GM12864 (cell line): ENCODE data around the gene SLC29A2.

Experiments used
- DNase-seq: peaks from one replicate; pipeline ENCODE4 v3.0.0-alpha.2; 2011; ENCODE audit warnings: low read depth
- H3K4me3 ChIP-seq: 2 replicates; pipeline ENCODE4 v1.5.1; 2011; ENCODE audit warnings: mild to moderate bottlenecking, low read depth, low read length, control low read depth
- TF ChIP-seq, protein P1 (sequence below): IDR thresholded peaks from 2 replicates; pipeline ENCODE4 v1.5.1; 2011; ENCODE audit warnings: low read depth, mild to moderate bottlenecking, moderate library complexity, low read length, control low read depth, inconsistent platforms; ENCODE audit errors: missing control alignments

Gene SLC29A2

DNA sequence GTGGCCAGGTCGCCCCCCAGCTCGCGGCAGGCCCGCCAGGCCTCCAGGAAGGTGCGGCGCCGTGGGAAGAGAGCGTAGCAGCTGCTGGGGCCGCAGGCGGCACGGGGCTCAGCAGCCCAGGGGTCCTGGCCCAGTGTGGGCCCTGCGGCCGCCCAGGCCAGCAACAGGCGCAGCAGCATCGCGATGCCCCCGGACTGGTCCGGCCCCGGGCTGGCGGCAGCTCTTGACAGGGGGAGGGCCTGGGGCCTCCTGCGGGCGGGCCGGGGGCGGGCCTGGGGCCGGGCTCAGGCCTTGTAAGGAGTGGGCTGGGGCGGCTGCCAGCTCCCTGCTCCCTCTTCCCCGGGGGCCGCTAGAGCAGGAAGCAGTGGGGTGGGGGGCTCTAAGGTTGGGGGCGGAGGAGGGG lies 54.7 kb downstream of the SLC29A2 start, which contains the start of gene CD248:
Gene CD248, minus strand, starts transcription at position 196 of the 403 bp plus-strand sequence. Its CDS starts 17 bp downstream, at position 179.
- no peak within 1 kb of the TSS for H3K4me3 ChIP-seq
- no peak for DNase-seq
- TF ChIP-seq, protein P1, sequence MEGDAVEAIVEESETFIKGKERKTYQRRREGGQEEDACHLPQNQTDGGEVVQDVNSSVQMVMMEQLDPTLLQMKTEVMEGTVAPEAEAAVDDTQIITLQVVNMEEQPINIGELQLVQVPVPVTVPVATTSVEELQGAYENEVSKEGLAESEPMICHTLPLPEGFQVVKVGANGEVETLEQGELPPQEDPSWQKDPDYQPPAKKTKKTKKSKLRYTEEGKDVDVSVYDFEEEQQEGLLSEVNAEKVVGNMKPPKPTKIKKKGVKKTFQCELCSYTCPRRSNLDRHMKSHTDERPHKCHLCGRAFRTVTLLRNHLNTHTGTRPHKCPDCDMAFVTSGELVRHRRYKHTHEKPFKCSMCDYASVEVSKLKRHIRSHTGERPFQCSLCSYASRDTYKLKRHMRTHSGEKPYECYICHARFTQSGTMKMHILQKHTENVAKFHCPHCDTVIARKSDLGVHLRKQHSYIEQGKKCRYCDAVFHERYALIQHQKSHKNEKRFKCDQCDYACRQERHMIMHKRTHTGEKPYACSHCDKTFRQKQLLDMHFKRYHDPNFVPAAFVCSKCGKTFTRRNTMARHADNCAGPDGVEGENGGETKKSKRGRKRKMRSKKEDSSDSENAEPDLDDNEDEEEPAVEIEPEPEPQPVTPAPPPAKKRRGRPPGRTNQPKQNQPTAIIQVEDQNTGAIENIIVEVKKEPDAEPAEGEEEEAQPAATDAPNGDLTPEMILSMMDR = no peak

DNA sequence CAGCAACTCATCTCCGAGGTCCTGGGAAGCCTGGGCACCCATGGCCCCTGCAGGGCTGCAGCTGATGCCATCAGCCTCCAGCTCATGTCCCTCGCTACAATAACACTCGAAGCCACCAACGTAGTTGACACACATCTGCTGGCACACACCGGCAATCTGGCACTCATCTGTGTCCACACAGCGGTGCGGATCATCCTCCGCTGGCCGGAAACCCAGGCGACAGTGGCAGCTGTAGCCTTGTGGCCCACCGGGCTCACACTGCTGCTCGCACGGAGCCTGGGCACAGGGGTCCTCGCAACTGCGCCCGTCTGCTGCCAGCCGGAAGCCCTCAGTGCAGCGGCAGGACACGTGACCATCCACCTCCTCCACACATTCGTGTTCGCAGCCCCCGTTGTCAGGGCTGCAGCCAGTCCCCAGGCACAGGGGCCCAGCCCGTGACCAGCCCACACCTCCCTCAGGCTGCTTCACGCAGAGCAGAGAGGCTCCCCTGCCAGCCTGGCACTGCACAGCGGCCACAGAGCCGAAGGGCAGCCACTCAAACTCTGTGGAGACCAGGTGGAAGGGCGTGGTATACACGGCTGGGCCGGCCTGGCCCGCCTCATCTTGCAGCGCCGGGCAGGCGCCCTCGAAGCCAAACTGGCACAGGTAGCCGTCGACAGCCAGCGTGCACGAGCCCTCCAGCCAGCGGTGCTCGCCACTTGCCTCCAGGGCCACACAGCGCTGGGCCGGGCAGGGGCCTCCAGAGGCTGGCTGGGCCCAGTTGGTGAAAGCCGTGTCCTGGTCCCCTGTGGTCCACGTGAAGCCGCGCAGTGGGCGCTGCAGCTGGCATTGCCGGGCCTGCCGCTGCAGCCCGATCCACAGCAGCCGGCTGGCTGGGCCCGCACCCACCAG lies 55.4 kb downstream of the SLC29A2 start:
- TF ChIP-seq, protein P1 = no peak
- DNase-seq = no peak
- H3K4me3 ChIP-seq = no peak overlapping the region

DNA sequence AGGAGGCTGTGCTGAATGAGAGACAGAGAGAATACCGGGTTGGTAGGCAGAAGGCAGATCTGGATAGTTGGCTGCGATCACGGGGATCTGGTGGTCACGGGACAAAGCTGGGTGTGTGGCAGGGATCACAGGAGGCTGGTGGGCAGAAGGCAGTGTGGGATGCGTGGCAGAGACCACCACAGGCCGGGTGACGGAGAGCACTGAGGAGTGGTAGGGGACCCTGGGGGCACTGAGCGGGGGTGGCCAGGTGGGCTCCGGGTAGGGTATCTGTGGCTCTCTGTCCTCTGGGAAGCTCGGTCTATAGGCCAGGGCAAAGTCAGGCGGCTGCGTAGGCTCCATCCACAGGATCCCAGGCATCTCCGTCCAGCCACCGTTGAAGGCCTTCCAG lies 56.1 kb downstream of the SLC29A2 start:
- TF ChIP-seq, protein P1 = no peak
- H3K4me3 ChIP-seq = no peak overlapping the region
- DNase-seq = no peak

DNA sequence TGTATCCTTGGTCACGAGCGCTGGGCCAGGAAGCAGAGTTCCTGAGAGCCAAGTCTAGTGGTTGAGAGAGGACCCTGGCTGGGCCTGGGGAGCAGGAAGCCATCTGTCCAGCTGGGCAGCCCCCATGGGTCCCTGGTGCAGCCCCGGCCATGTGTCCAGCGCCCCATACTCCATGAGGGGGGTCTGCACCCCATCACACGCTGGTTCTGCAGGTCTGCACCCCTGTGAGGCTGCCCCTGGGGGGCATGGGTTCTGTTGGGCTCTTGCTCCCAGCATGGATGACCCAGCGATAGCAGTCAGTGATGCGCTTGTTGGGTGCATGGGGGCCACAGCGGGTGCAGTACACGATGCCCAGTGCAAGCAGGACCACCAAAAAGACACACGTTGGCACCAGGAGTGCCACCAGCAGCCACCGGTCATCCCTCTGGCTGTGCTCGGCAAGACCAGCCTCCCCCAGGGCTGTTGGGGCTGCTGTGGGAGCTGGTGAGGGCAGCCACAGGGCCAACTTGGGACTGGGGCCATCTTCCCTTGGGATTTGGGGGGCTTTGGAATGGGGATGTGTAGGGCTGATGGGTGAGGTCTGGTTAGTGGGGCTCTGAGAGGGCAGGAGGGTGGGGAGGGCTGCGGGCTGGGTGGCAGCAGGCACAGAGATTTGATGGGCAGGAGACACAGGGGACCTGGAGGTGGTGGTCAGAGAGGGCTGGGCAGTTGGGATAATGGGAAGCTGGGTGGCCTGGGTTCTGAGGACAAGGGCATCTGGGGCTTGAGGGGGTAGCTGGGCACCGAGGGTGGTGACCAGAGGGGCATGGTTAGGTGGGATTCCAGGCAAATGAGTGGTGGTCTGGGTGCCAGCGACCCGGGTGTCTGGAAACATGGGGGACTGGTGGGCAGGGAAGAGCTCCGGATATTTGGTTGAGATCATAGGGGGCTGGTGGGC lies 56.7 kb downstream of the SLC29A2 start:
- no peak overlapping the region for H3K4me3 ChIP-seq
- no peak for DNase-seq
- TF ChIP-seq, protein P1 = no peak

DNA sequence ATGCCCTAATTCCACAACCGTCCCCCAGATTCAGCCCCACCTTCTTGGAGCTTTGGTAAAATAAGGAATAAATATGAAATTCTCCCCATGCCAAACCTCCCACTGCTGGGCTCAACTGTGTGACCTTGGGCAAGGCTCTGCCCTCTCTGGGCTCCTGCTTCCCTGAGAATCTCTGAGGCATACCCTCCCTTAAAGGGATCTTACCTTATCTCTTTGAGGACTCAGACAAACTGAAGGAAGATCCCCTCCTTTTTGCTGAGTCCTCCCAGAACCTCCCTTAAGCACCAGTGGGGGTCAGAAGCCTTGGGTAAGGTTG lies 57.4 kb downstream of the SLC29A2 start:
- H3K4me3 ChIP-seq = no peak overlapping the region
- TF ChIP-seq, protein P1 = no peak
- no peak for DNase-seq

DNA sequence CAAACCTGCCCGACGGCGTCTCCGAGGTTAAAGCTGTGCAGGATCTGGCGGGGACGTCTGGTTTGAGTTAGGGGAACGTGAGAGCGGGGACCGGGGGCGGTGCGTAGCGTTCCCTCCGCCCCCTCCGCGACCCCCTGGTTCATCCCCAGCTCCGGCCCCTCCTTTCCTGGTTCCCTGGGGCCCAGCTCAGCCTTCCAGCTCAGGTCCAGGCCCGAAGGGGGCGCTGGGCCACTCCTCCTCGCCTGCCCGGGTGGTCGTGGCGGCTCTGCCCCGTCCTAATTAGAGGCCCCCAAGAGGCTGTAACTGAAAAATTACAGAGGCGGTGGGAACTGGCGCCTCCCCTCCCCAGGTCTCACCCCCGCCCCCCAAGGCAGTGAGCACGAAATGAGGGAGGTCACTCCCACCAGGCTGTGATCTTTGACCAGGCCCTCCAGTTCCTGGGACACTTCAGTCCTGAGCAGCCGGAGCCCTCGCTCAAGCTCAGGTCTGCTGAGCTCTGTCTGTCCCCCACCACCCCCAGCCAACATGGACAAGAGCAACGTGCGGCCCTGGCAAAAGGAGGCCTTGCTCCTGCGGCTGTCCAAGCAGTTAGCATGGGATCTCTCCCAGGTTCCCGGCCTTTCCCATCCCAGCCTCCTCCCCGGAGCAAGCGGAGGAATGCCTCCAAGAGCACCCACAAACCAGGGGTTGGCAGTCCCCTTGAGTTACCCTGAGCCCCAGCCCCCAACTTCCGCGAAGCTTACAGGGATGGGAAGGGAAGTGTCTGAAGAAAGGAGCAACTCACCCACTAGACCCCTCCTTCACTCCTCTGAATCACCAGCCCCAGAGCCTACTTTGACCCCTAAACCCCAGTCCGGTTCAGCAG lies 58.0 kb downstream of the SLC29A2 start:
- no peak for DNase-seq
- TF ChIP-seq, protein P1 = no peak
- H3K4me3 ChIP-seq = peak overlapping the region; percentile 16; the same call in 1 of the 2 replicates
